Uterus (tissue), 4 donors: ENCODE results near the gene LAMB4. TPM values are rescaled to one million over a fixed set of nuclear protein-coding genes. Genes with fewer than 3 reads are reported as not detected.

Experiments
- DNase-seq, 2 donors: peaks; one replicate each; pipeline ENCODE4 v3.0.0-alpha.2; 2019 to 2020
- H3K27ac ChIP-seq, 2 donors: fragments of 200-600 bp; sonication (generic); 1 replicate in 1 of 2; 2 replicates in 1 of 2; pipeline ENCODE4 v1.5.1; 2016 to 2018
- H3K27me3 ChIP-seq, 2 donors: fragments of 200-600 bp; sonication (generic); one replicate each; pipeline ENCODE4 v1.5.1; 2018 to 2019; ENCODE audit warnings: control low read depth in 1 of 2
- H3K36me3 ChIP-seq, 2 donors: fragments of 200-600 bp; sonication (generic); one replicate each; pipeline ENCODE4 v1.5.1; 2019; ENCODE audit warnings: control low read depth in 1 of 2
- H3K4me1 ChIP-seq, 2 donors: fragments of 200-600 bp; sonication (generic); one replicate each; pipeline ENCODE4 v1.5.1; 2018 to 2019; ENCODE audit warnings: control low read depth in 1 of 2
- H3K4me3 ChIP-seq, 2 donors: fragments of 200-600 bp; sonication (generic); 1 replicate in 1 of 2; 2 replicates in 1 of 2; pipeline ENCODE4 v1.5.1; 2018 to 2019; ENCODE audit warnings: mild to moderate bottlenecking in 1 of 2
- H3K9me3 ChIP-seq, 2 donors: fragments of 200-600 bp; sonication (generic); one replicate each; pipeline ENCODE4 v1.5.1; 2019; ENCODE audit warnings: control low read depth in 1 of 2
- CTCF ChIP-seq, 4 experiments: fragments of 200-600 bp in 2 of 4; fragments of 450-650 bp in 2 of 4; sonication (generic) in 2 of 4; IDR thresholded peaks; one replicate each; pipeline ENCODE4 v1.5.1; 2016 to 2019; ENCODE audit warnings: antibody characterized with exemption in 4 of 4, mild to moderate bottlenecking in 2 of 4, moderate library complexity in 1 of 4
- POLR2A ChIP-seq, 2 donors: fragments of 450-650 bp; IDR thresholded peaks; one replicate each; pipeline ENCODE4 v1.6.1; 2016; ENCODE audit warnings: antibody characterized with exemption in 2 of 2, mild to moderate bottlenecking in 1 of 2, moderate library complexity in 1 of 2
- intact Hi-C: fragments of 100-400 bp; cut with DNase I; formaldehyde crosslinking; loops from one replicate; pipeline ENCODE4 v1.15.1; 2023; ENCODE audit warnings: low total_unique reads
- total RNA-seq, 4 donors: library from RNA; depleted of rRNA in 3 of 4; stranded (reverse); fragments of >200 nt in 3 of 4; gene quantifications; one replicate each; pipeline versions ENCODE4 v1.1.0 to v1.2.4, GENCODE V29; 2014 to 2023
- donor health status: DM: yes; HTN: yes; CAD: no.

Gene LAMB4
- total RNA-seq, 4 donors from 2014 or later = 0.59 to 0.90 TPM; not detected in 2

- Histone ChIP-seq H3K4me3 (no peak overlapping the region), H3K4me1 (no peaks in the 10 kb centered on the region), H3K27me3 (no peaks in the 10 kb centered on the region), H3K9me3 (no peaks in the 10 kb centered on the region), H3K27ac (no peak overlapping the region), H3K36me3 (no peaks in the 10 kb centered on the region)
- TF ChIP-seq POLR2A (IDR thresholded peaks at IDR 0.05) (no peak), CTCF (IDR thresholded peaks at IDR 0.05) (no peak)
- intact Hi-C loops = no loop called here
- DNase-seq = no peak
Measured at GRCh38 chr7:108149119-108149518, 19.0 kb upstream of the LAMB4 start.

GRCh38 chr7:108147031-108147563 is 16.9 kb upstream of the LAMB4 start:
- TF ChIP-seq POLR2A (IDR thresholded peaks at IDR 0.05) = no peak
- TF ChIP-seq CTCF (IDR thresholded peaks at IDR 0.05) = no peak
- Histone ChIP-seq H3K4me1 (no peaks in the 10 kb centered on the region), H3K4me3 (no peak overlapping the region), H3K9me3 (no peaks in the 10 kb centered on the region), H3K27me3 (no peaks in the 10 kb centered on the region), H3K27ac (no peak overlapping the region), H3K36me3 (no peaks in the 10 kb centered on the region)
- peak; percentile 22 for DNase-seq
- intact Hi-C loops = no loop called here

- intact Hi-C loops = no loop called here
- Histone ChIP-seq H3K27ac (no peak overlapping the region), H3K36me3 (no peaks in the 10 kb centered on the region), H3K27me3 (no peaks in the 10 kb centered on the region), H3K4me3 (no peak overlapping the region), H3K4me1 (no peaks in the 10 kb centered on the region), H3K9me3 (no peaks in the 10 kb centered on the region)
- DNase-seq = peak; percentile 63 to 75
- TF ChIP-seq CTCF (IDR thresholded peaks at IDR 0.05) (peak; percentile 88 to 97 (median 92)), POLR2A (IDR thresholded peaks at IDR 0.05) (no peak)
Measured at GRCh38 chr7:108146070-108146842, 16.1 kb upstream of the LAMB4 start.

GRCh38 chr7:108145401-108145800 is 15.2 kb upstream of the LAMB4 start:
- no peak for TF ChIP-seq CTCF (IDR thresholded peaks at IDR 0.05)
- TF ChIP-seq POLR2A (IDR thresholded peaks at IDR 0.05) = no peak
- Histone ChIP-seq H3K27ac (no peak overlapping the region), H3K36me3 (no peaks in the 10 kb centered on the region), H3K4me1 (no peaks in the 10 kb centered on the region), H3K27me3 (no peaks in the 10 kb centered on the region), H3K4me3 (no peak overlapping the region), H3K9me3 (no peaks in the 10 kb centered on the region)
- intact Hi-C loops = no loop called here
- DNase-seq = no peak

GRCh38 chr7:108144931-108145330 is 14.8 kb upstream of the LAMB4 start:
- TF ChIP-seq CTCF (IDR thresholded peaks at IDR 0.05) = no peak
- no peak for TF ChIP-seq POLR2A (IDR thresholded peaks at IDR 0.05)
- H3K27me3 ChIP-seq = no peaks in the 10 kb centered on the region
- H3K27ac ChIP-seq = no peak overlapping the region
- DNase-seq = no peak
- H3K9me3 ChIP-seq = no peaks in the 10 kb centered on the region
- intact Hi-C loops = no loop called here
- H3K36me3 ChIP-seq = no peaks in the 10 kb centered on the region
- no peaks in the 10 kb centered on the region for H3K4me1 ChIP-seq
- H3K4me3 ChIP-seq = no peak overlapping the region
